WI38 (cell line): ENCODE results near the gene HOTAIR.

Experiments
- H3K4me3 ChIP-seq: 2 replicates; pipeline ENCODE4 v1.5.1; 2011; ENCODE audit warnings: low read depth, mild to moderate bottlenecking, control low read depth, low read length
- CTCF ChIP-seq: IDR thresholded peaks from 2 replicates; pipeline ENCODE4 v1.5.1; 2012; ENCODE audit warnings: low read depth, mild to moderate bottlenecking, control low read depth, low read length

The HOTAIR gene

GRCh38 chr12:53972722-53973235, 2.0 kb downstream of the HOTAIR start, which contains the start of gene HOXC11:
HOXC11 (plus strand) TSS chr12:53973126; CDS start chr12:53973242, 116 bp downstream.
- no peak within 1 kb of the TSS for H3K4me3 ChIP-seq
- TF ChIP-seq CTCF = no peak

DNA sequence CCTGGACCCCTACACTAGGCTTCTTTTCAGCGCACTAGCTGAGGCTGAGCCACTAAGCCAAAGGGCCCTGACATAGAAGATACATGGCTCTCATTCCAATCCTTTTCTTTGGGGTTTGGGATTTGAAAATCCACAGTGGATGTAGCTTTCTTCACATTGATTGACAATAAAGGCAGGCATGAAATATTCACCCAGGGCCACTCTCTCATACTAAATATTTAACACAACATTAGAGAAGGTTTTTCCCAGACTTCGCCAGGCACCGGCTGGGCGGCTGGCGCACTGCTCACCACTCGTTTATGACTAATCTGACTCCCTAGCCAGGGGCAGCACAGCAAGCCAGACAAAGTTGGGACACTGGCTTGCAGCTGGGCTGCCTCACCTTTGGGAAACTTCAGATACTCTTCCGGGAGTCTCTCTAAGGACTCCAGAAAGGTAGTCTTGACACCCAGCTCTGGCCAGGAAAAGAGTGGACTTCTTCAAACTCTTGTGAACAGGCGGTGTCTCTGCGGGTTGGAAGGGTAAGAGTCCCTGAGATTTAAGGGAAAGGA, 2.5 kb downstream of the HOTAIR start:
- H3K4me3 ChIP-seq = no peak overlapping the region
- no peak for TF ChIP-seq CTCF

- TF ChIP-seq CTCF = no peak
Observed at GRCh38 chr12:53971686-53972085, 3.1 kb downstream of the HOTAIR start.

DNA sequence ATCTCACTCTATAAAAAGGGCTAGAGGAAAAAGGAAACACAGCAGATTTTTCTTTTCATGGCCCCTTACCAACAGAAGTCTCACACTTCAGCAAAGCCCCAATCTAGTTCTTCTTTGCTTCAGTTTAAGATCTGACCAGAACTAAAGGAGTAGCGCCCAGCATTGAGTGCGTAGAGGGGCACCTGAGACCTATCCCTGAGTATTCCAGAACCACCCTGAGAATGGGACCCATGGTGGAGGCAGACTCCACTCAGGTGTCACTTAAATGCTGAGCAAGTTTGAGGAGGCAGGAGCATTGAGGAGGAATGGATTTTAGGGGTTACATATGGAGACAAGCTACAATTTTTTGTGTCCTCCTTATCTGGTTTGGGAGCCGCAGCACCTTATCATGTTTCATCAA, 3.6 kb downstream of the HOTAIR start:
- no peak overlapping the region for H3K4me3 ChIP-seq
- no peak for TF ChIP-seq CTCF

More at GRCh38 chr12:53971686-53972085, 3.1 kb downstream of the HOTAIR start:
- no peak overlapping the region for H3K4me3 ChIP-seq

GRCh38 chr12:53970451-53970850, 4.3 kb downstream of the HOTAIR start:
- TF ChIP-seq CTCF = no peak
- no peak overlapping the region for H3K4me3 ChIP-seq

GRCh38 chr12:53969588-53970259, 5.0 kb downstream of the HOTAIR start:
- no peak for TF ChIP-seq CTCF
- H3K4me3 ChIP-seq = no peak overlapping the region
